K562 (cell line): Measurements from ENCODE around the gene CTTNBP2. TPM values are rescaled to one million over a fixed set of nuclear protein-coding genes. Genes with fewer than 3 reads are reported as not detected.

Experiments used
- CGGBP1 ChIP-seq: fragments of 250-450 bp; sonication (Bioruptor Pico); IDR thresholded peaks from 2 replicates; pipeline ENCODE4 v1.9.0; 2021; ENCODE audit warnings: mild to moderate bottlenecking
- ETS2 ChIP-seq: IDR thresholded peaks from 2 replicates; pipeline ENCODE4 v1.6.1; 2016; ENCODE audit warnings: borderline replicate concordance, missing genetic modification characterization, mild to moderate bottlenecking, moderate library complexity, missing compliant biosample characterization; ENCODE audit not compliant: poor library complexity, severe bottlenecking
- GABPB2 ChIP-seq: fragments of 250-450 bp; sonication (Bioruptor Pico); conservative IDR thresholded peaks from 2 replicates; pipeline ENCODE4 v1.5.1; 2021; ENCODE audit warnings: mild to moderate bottlenecking
- GATAD2A ChIP-seq: fragments of 450-650 bp; IDR thresholded peaks from 2 replicates; pipeline ENCODE4 v1.6.1; 2017
- HLTF ChIP-seq: fragments of 450-650 bp; IDR thresholded peaks from 2 replicates; pipeline ENCODE4 v1.6.1; 2016
- MCM3 ChIP-seq: fragments of 450-650 bp; IDR thresholded peaks from 2 replicates; pipeline ENCODE4 v1.6.1; 2016
- MCM7 ChIP-seq, 2 experiments: fragments of 450-650 bp; IDR thresholded peaks; 2 replicates each; pipeline ENCODE4 v1.6.1; 2016 to 2018
- PHB ChIP-seq: fragments of 250-450 bp; sonication (Bioruptor Pico); IDR thresholded peaks from 2 replicates; pipeline ENCODE4 v1.5.0; 2021
- POLR2H ChIP-seq: IDR thresholded peaks from 2 replicates; pipeline ENCODE4 v1.6.1; 2016; ENCODE audit warnings: missing genetic modification characterization, low read depth, mild to moderate bottlenecking, control low read depth, missing compliant biosample characterization, moderate library complexity
- RBM22 ChIP-seq: fragments of 200-400 bp; formaldehyde crosslinking; IDR thresholded peaks from 2 replicates; pipeline ENCODE4 v1.6.1; 2018; ENCODE audit warnings: low read length, low read depth; ENCODE audit not compliant: poor library complexity, severe bottlenecking
- TBL1XR1 ChIP-seq, 2 experiments: IDR thresholded peaks; 2 replicates each; pipeline ENCODE4 v1.6.1; 2012; ENCODE audit warnings: improper control_type of control experiment in 2 of 2, low read length in 2 of 2, mild to moderate bottlenecking in 1 of 2
- ZBTB12 ChIP-seq: fragments of 250-450 bp; sonication (Bioruptor Pico); IDR thresholded peaks from 2 replicates; pipeline ENCODE4 v1.4.0; 2020
- ZBTB33 ChIP-seq: sonication (generic); formaldehyde crosslinking; IDR thresholded peaks from 2 replicates; pipeline ENCODE4 v1.8.1; 2023; ENCODE audit warnings: mild to moderate bottlenecking, missing genetic modification reagents
- ZFP36 ChIP-seq: fragments of 150-350 bp; IDR thresholded peaks from 2 replicates; pipeline ENCODE4 v1.6.1; 2018; ENCODE audit warnings: low read length, low read depth; ENCODE audit not compliant: partially characterized antibody
- ZNF253 ChIP-seq: fragments of 250-450 bp; sonication (Bioruptor Pico); conservative IDR thresholded peaks from 2 replicates; pipeline ENCODE4 v1.6.1; 2021; ENCODE audit warnings: mild to moderate bottlenecking
- ZNF282 ChIP-seq: sonication (generic); formaldehyde crosslinking; IDR thresholded peaks from 2 replicates; pipeline ENCODE4 v1.8.1; 2023; ENCODE audit warnings: missing genetic modification reagents
- ZNF644 ChIP-seq: fragments of 200-800 bp; sonication (Bioruptor generic); IDR thresholded peaks from 2 replicates; pipeline ENCODE4 v1.6.1; 2016; ENCODE audit warnings: low read depth, missing genetic modification characterization, missing compliant biosample characterization
- polyA plus RNA-seq, 8 experiments: library from polyadenylated mRNA; depleted of rRNA in 4 of 8; stranded (reverse) in 5 of 8; unstranded in 3 of 8; fragments of >200 nt; fragmentation: Nextera tagmentation in 2 of 8; fragmentation: Illumina TruSeq in 1 of 8; extraction: Ambion mirVana in 2 of 8; extraction: Trizol in 1 of 8; gene quantifications; 2 replicates each; pipeline versions ENCODE4 v1.2.1 to v1.2.3, GENCODE V29; 2011 to 2014; ENCODE audit warnings: inconsistent platforms in 1 of 8, missing spikeins in 1 of 8
- total RNA-seq, 7 experiments: library from RNA; depleted of rRNA in 6 of 7; stranded (reverse); fragments of >200 nt in 6 of 7; fragmentation: Illumina TruSeq in 2 of 7; extraction: Trizol in 2 of 7; gene quantifications; 2 replicates each; pipeline versions ENCODE4 v1.2.1 to v1.2.3, GENCODE V29; 2011 to 2021; ENCODE audit warnings: low replicate concordance in 1 of 7

The CTTNBP2 gene
- total and polyA plus RNA-seq, 9 of the 15 experiments (the other 6 are each of a cell fraction or from before 2014, with no cell fraction given): 0.05 TPM; not detected in 8

- TF ChIP-seq MCM3 (no peak), RBM22 (no peak), MCM7 (IDR thresholded peaks at IDR 0.05) (no peak), CGGBP1 (no peak), ZNF253 (no peak), ETS2 (tag) (no peak), HLTF (0 out of 2 replicates have a peak, but pooled peaks have one; percentile 64), PHB (CRISPR knock-in tag) (no peak), ZBTB33 (no peak), ZBTB12 (CRISPR knock-in tag) (peak; percentile 61), ZFP36 (no peak), GATAD2A (no peak), ZNF644 (tag) (peak; percentile 93), GABPB2 (CRISPR knock-in tag) (no peak), POLR2H (no peak), ZNF282 (no peak), TBL1XR1 (IDR thresholded peaks at IDR 0.05; ENCODE audit: low read length in 2 of 2) (peak; percentile 89 to 94; a peak in 3 of 4 replicates)
These were observed 81.1 kb downstream of the CTTNBP2 start (continued) for GRCh38 chr7:117791877-117792780.
